ACC112 (cell line): ENCODE data around the gene PDCD10.

Experiments used
- H2AFZ ChIP-seq: fragments of 200-600 bp; sonication (generic); one replicate; pipeline ENCODE4 v1.6.0; 2017; ENCODE audit warnings: antibody characterized with exemption, low read length; ENCODE audit not compliant: unreplicated experiment
- H3K27ac ChIP-seq: fragments of 200-600 bp; sonication (generic); 2 replicates; pipeline ENCODE4 v1.5.1; 2014; ENCODE audit warnings: low read depth, mild to moderate bottlenecking, antibody characterized with exemption, low read length, moderate library complexity
- H3K27me3 ChIP-seq: fragments of 200-600 bp; sonication (generic); 2 replicates; pipeline ENCODE4 v1.6.1; 2014; ENCODE audit warnings: mild to moderate bottlenecking, antibody characterized with exemption, low read length, moderate library complexity, mixed read lengths; ENCODE audit not compliant: insufficient read depth
- H3K36me3 ChIP-seq: fragments of 200-600 bp; sonication (generic); 2 replicates; pipeline ENCODE4 v1.6.1; 2016; ENCODE audit warnings: mild to moderate bottlenecking, antibody characterized with exemption, low read length, moderate library complexity, mixed read lengths; ENCODE audit not compliant: insufficient read depth
- H3K4me1 ChIP-seq: fragments of 200-600 bp; sonication (generic); one replicate; pipeline ENCODE4 v1.6.1; 2016; ENCODE audit warnings: low read length, mixed read lengths; ENCODE audit not compliant: insufficient read depth, unreplicated experiment, control insufficient read depth
- H3K4me3 ChIP-seq: fragments of 200-600 bp; sonication (generic); 2 replicates; pipeline ENCODE4 v1.5.1; 2014; ENCODE audit warnings: mild to moderate bottlenecking, low read depth, low read length
- H3K79me2 ChIP-seq: fragments of 200-600 bp; sonication (generic); one replicate; pipeline ENCODE4 v1.6.0; 2016; ENCODE audit warnings: low read length; ENCODE audit not compliant: control insufficient read depth, unreplicated experiment, insufficient read depth

PDCD10 gene

GRCh38 chr3:167684388-167684993, 50.2 kb downstream of the PDCD10 start:
- Histone ChIP-seq H3K27me3 (no peaks in the 10 kb centered on the region), H3K36me3 (peaks cover 34% of the 10 kb centered on the region), H3K27ac (no peak overlapping the region), H3K4me3 (no peak overlapping the region), H3K4me1 (no peaks in the 10 kb centered on the region), H2AFZ (no peak overlapping the region), H3K79me2 (no peaks in the 10 kb centered on the region)

GRCh38 chr3:167679526-167679925, 55.2 kb downstream of the PDCD10 start:
- H3K27ac ChIP-seq = no peak overlapping the region
- no peaks in the 10 kb centered on the region for H3K27me3 ChIP-seq
- no peak overlapping the region for H3K4me3 ChIP-seq
- no peaks in the 10 kb centered on the region for H3K79me2 ChIP-seq
- no peaks in the 10 kb centered on the region for H3K4me1 ChIP-seq
- no peak overlapping the region for H2AFZ ChIP-seq
- peaks cover 72% of the 10 kb centered on the region for H3K36me3 ChIP-seq

- Histone ChIP-seq H3K27ac (no peak overlapping the region), H3K36me3 (peaks cover 60% of the 10 kb centered on the region), H2AFZ (no peak overlapping the region), H3K79me2 (no peaks in the 10 kb centered on the region), H3K4me1 (no peaks in the 10 kb centered on the region), H3K27me3 (no peaks in the 10 kb centered on the region), H3K4me3 (no peak overlapping the region)
These were observed 58.8 kb downstream of the PDCD10 start for GRCh38 chr3:167675848-167676247.

- Histone ChIP-seq H3K79me2 (no peaks in the 10 kb centered on the region), H3K4me3 (no peak overlapping the region), H3K27me3 (no peaks in the 10 kb centered on the region), H3K4me1 (no peaks in the 10 kb centered on the region), H3K36me3 (peaks cover 39% of the 10 kb centered on the region), H3K27ac (no peak overlapping the region), H2AFZ (no peak overlapping the region)
These were observed 61.5 kb downstream of the PDCD10 start for GRCh38 chr3:167673221-167673620.

- H3K79me2 ChIP-seq = no peaks in the 10 kb centered on the region
- no peak overlapping the region for H2AFZ ChIP-seq
- H3K4me1 ChIP-seq = no peaks in the 10 kb centered on the region
These were observed 62.7 kb downstream of the PDCD10 start for GRCh38 chr3:167671878-167672427.

GRCh38 chr3:167669699-167670098, 65.0 kb downstream of the PDCD10 start:
- no peak overlapping the region for H3K4me3 ChIP-seq
- no peak overlapping the region for H2AFZ ChIP-seq
- no peaks in the 10 kb centered on the region for H3K27me3 ChIP-seq
- H3K36me3 ChIP-seq = peaks cover 13% of the 10 kb centered on the region
- no peaks in the 10 kb centered on the region for H3K79me2 ChIP-seq
- no peaks in the 10 kb centered on the region for H3K4me1 ChIP-seq
- no peak overlapping the region for H3K27ac ChIP-seq

More at GRCh38 chr3:167671878-167672427, 62.7 kb downstream of the PDCD10 start:
- no peaks in the 10 kb centered on the region for H3K27me3 ChIP-seq
- H3K4me3 ChIP-seq = no peak overlapping the region
- no peak overlapping the region for H3K27ac ChIP-seq
- peaks cover 33% of the 10 kb centered on the region for H3K36me3 ChIP-seq

GRCh38 chr3:167668651-167669050, 66.0 kb downstream of the PDCD10 start:
- Histone ChIP-seq H3K4me3 (no peak overlapping the region), H3K27me3 (no peaks in the 10 kb centered on the region), H3K4me1 (no peaks in the 10 kb centered on the region), H3K79me2 (no peaks in the 10 kb centered on the region), H2AFZ (no peak overlapping the region), H3K36me3 (peaks cover 4% of the 10 kb centered on the region; the same call in 1 of the 2 replicates), H3K27ac (no peak overlapping the region)

GRCh38 chr3:167666563-167666962, 68.1 kb downstream of the PDCD10 start:
- no peaks in the 10 kb centered on the region for H3K79me2 ChIP-seq
- no peaks in the 10 kb centered on the region for H3K27me3 ChIP-seq
- H3K4me3 ChIP-seq = no peak overlapping the region
- no peak overlapping the region for H3K27ac ChIP-seq
- no peak overlapping the region for H2AFZ ChIP-seq
- no peaks in the 10 kb centered on the region for H3K4me1 ChIP-seq
- no peaks in the 10 kb centered on the region for H3K36me3 ChIP-seq

GRCh38 chr3:167662919-167663400, 71.7 kb downstream of the PDCD10 start:
- H3K4me3 ChIP-seq = no peak overlapping the region
- no peaks in the 10 kb centered on the region for H3K79me2 ChIP-seq
- H3K36me3 ChIP-seq = no peaks in the 10 kb centered on the region
- no peaks in the 10 kb centered on the region for H3K27me3 ChIP-seq
- H3K27ac ChIP-seq = no peak overlapping the region
- no peaks in the 10 kb centered on the region for H3K4me1 ChIP-seq
- H2AFZ ChIP-seq = no peak overlapping the region

- H3K27ac ChIP-seq = no peak overlapping the region
- H3K27me3 ChIP-seq = no peaks in the 10 kb centered on the region
- H3K4me3 ChIP-seq = no peak overlapping the region
- H3K4me1 ChIP-seq = no peaks in the 10 kb centered on the region
- no peaks in the 10 kb centered on the region for H3K36me3 ChIP-seq
- no peaks in the 10 kb centered on the region for H3K79me2 ChIP-seq
- H2AFZ ChIP-seq = no peak overlapping the region
These were observed 76.9 kb downstream of the PDCD10 start for GRCh38 chr3:167657684-167658225.

GRCh38 chr3:167656821-167657220, 77.9 kb downstream of the PDCD10 start:
- no peaks in the 10 kb centered on the region for H3K36me3 ChIP-seq
- no peaks in the 10 kb centered on the region for H3K79me2 ChIP-seq
- no peak overlapping the region for H3K27ac ChIP-seq
- no peaks in the 10 kb centered on the region for H3K4me1 ChIP-seq
- no peak overlapping the region for H3K4me3 ChIP-seq
- H2AFZ ChIP-seq = no peak overlapping the region
- H3K27me3 ChIP-seq = no peaks in the 10 kb centered on the region
